Heart left ventricle (tissue), 16 donors: ENCODE data around the gene ANKDD1B. TPM values are rescaled to one million over a fixed set of nuclear protein-coding genes. Genes with fewer than 3 reads are reported as not detected.

Source experiments
- ATAC-seq, 4 donors: fragments of 200-7000 bp; cut with Tn5 transposase; one replicate each; pipeline ENCODE4 v1.9.1; 2020 to 2022; ENCODE audit warnings: moderate library complexity in 4 of 4, mild to moderate bottlenecking in 3 of 4, moderate number of reproducible peaks in 1 of 4
- DNase-seq, 5 donors: peaks; one replicate each; pipeline ENCODE4 v3.0.0-alpha.2; 2020
- H3K27ac ChIP-seq, 12 donors: fragments of 200-600 bp; sonication (generic) in 4 of 12; one replicate each; pipeline versions ENCODE4 v1.5.0 to v1.8.0; 2016 to 2022; ENCODE audit warnings: mild to moderate bottlenecking in 2 of 12
- H3K27me3 ChIP-seq, 9 donors: fragments of 200-600 bp; sonication (generic) in 2 of 9; one replicate each; pipeline versions ENCODE4 v1.5.1 to v1.8.0; 2016 to 2022; ENCODE audit warnings: mild to moderate bottlenecking in 3 of 9
- H3K36me3 ChIP-seq, 9 donors: fragments of 200-600 bp; sonication (generic) in 2 of 9; one replicate each; pipeline versions ENCODE4 v1.5.0 to v1.8.0; 2018 to 2022; ENCODE audit warnings: mild to moderate bottlenecking in 2 of 9
- H3K4me1 ChIP-seq, 12 donors: fragments of 200-600 bp; sonication (generic) in 4 of 12; one replicate each; pipeline versions ENCODE4 v1.5.0 to v1.8.0; 2016 to 2022; ENCODE audit warnings: mild to moderate bottlenecking in 3 of 12
- H3K4me3 ChIP-seq, 12 donors: fragments of 200-600 bp; sonication (generic) in 4 of 12; one replicate each; pipeline versions ENCODE4 v1.5.0 to v1.8.0; 2017 to 2022; ENCODE audit warnings: mild to moderate bottlenecking in 9 of 12, moderate library complexity in 4 of 12
- H3K9me3 ChIP-seq, 12 donors: fragments of 200-600 bp; sonication (generic) in 4 of 12; one replicate each; pipeline versions ENCODE4 v1.5.0 to v1.8.0; 2016 to 2022; ENCODE audit warnings: mild to moderate bottlenecking in 1 of 12
- POLR2A ChIP-seq, 2 donors: fragments of 450-650 bp; IDR thresholded peaks; one replicate each; pipeline ENCODE4 v1.6.1; 2017; ENCODE audit warnings: antibody characterized with exemption in 2 of 2, mild to moderate bottlenecking in 2 of 2, moderate library complexity in 2 of 2
- WGBS, 4 donors: extraction: QIAGEN DNeasy Blood & Tissue Kit in 2 of 4; methylation state at CpG; one replicate each; pipeline versions ENCODE4 v1.1.5 to v1.1.7; 2013 to 2018; 5-methylcytosine and 5-hydroxymethylcytosine counted together
- intact Hi-C, 10 donors: fragments of 100-400 bp; cut with DNase I; formaldehyde crosslinking; loops; one replicate each; pipeline versions ENCODE4 v1.11.1 to v1.14.2; 2022
- polyA plus RNA-seq, 2 donors: library from polyadenylated mRNA; stranded (reverse); fragments of 200-250 nt; gene quantifications; one replicate each; pipeline ENCODE4 v1.2.3, GENCODE V29; 2013
- total RNA-seq, 9 donors: library from RNA; depleted of rRNA in 2 of 9; stranded (reverse); fragments of >200 nt in 2 of 9; fragmentation: NEBNext Ultra II Directional in 3 of 9; extraction: Animal tissue kit (Norgen Biotek cat#: 25700) in 3 of 9; gene quantifications; one replicate each; pipeline versions ENCODE4 v1.1.0 to v1.2.4, GENCODE V29; 2016 to 2023
- TF ChIP-seq, protein P1 (sequence below), 12 donors: fragments of 200-600 bp; sonication (generic) in 4 of 12; IDR thresholded peaks; one replicate each; pipeline versions ENCODE4 v1.5.0 to v1.8.0; 2018 to 2022; ENCODE audit warnings: antibody characterized with exemption in 12 of 12, mild to moderate bottlenecking in 5 of 12
- donor health status: ischemic (EF 13 %, LVEDD 7.1; RV severe dilation, severe dysfunction).
- donor health status: healthy with polysubstance abuse.
- donor health status: DM: no; HTN: yes; CAD: no.
- donor health status: DM: no; HTN: no; CAD: no.
- donor health status: ischemic (EF 25% LVEDD 6.9; RV normal size, moderate dysfunction).
- donor health status: ischemic (EF 25% LVEDD 5.7; RV mildly dilated, moderate dysfunction).
- donor health status: healthy.
- donor health status: DM: yes; HTN: yes; CAD: no.
- donor health status: ischemic (EF 35%, LVEDD 5.7; RV mildly dilated, moderate dysfunction).
- donor health status: nonischemic (EF 11% LVEDD 7.7; RV severe dilation, severe dysfunction).
- donor health status: DM: yes; HTN: yes; CAD: no.
- donor health status: PGD.
- donor health status: ischemic (EF 29% LVEDD 5.4; RV normal size, mild dysfunction).
- donor health status: nonischemic (EF 23%, LVEDD 6.1; RV moderate dilation, normal function).

Gene ANKDD1B
- total and polyA plus RNA-seq, 11 donors: 0.10 to 0.61 (median 0.32) TPM; not detected in 7

DNA sequence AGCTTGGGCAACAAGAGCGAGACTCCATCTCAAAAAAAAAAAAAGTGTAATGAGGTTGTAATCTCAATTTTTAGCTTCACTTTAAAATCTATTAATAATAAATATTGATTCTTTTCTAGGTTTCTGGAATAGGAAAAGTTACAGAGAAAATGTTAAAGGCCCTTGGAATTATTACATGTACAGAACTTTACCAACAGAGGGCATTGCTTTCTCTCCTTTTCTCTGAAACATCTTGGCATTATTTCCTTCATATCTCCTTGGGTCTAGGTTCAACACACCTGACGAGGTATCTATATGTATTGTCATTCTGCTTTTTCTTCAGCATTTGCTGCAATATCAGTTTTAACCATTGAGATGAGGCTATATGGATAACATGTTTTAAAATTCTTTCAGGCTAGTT, 26.6 kb upstream of the ANKDD1B start:
- 87 to 96% (median 94%) methylated on average over 2 of the region's 2 CpGs for WGBS, 4 donors
- H3K4me3 ChIP-seq: no peak overlapping the region
- H3K9me3 ChIP-seq: no peaks in the 10 kb centered on the region
- DNase-seq: no peak
- no peaks in the 10 kb centered on the region for H3K27me3 ChIP-seq
- H3K36me3 ChIP-seq: peaks cover 0 to 81% (median 48%) of the 10 kb centered on the region in 9 donors
- intact Hi-C loops: loop anchor here in 2 of 10 donors (1.0 to 10.0 kb wide), 2 partner anchors 90 to 97 kb away; no protein-coding TSS in a partner anchor
- no peak for ATAC-seq
- TF ChIP-seq POLR2A (IDR thresholded peaks at IDR 0.05): no peak
- TF ChIP-seq, protein P1, sequence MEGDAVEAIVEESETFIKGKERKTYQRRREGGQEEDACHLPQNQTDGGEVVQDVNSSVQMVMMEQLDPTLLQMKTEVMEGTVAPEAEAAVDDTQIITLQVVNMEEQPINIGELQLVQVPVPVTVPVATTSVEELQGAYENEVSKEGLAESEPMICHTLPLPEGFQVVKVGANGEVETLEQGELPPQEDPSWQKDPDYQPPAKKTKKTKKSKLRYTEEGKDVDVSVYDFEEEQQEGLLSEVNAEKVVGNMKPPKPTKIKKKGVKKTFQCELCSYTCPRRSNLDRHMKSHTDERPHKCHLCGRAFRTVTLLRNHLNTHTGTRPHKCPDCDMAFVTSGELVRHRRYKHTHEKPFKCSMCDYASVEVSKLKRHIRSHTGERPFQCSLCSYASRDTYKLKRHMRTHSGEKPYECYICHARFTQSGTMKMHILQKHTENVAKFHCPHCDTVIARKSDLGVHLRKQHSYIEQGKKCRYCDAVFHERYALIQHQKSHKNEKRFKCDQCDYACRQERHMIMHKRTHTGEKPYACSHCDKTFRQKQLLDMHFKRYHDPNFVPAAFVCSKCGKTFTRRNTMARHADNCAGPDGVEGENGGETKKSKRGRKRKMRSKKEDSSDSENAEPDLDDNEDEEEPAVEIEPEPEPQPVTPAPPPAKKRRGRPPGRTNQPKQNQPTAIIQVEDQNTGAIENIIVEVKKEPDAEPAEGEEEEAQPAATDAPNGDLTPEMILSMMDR (IDR thresholded peaks at IDR 0.05): peak in 3 of 12 donors; percentile 13 to 30 (median 20)
- peaks cover 0 to 7% (median 0%) of the 10 kb centered on the region in 12 donors for H3K4me1 ChIP-seq
- H3K27ac ChIP-seq: no peak overlapping the region

DNA sequence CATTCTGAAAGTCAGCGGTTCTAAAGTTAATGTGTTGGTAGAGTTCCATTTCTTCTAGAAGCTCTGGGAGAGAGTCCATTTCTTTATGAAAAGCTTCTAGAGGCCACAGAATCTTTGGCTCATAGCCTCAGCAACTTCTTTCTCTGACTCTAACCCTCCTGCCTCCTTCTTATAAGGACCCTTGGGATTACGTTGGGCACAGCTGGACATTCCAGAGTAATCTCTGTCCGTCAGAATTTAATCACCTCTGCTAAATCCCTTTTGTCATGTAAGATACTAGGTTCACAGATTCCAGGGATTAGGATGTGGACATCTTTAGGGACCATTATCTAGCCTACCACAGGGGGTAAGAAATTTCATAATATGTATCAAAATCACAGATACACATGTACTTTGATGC, 22.6 kb upstream of the ANKDD1B start:
- Histone ChIP-seq H3K36me3 (peaks cover 0 to 82% (median 60%) of the 10 kb centered on the region in 9 donors), H3K4me1 (no peaks in the 10 kb centered on the region), H3K27me3 (no peaks in the 10 kb centered on the region), H3K27ac (no peak overlapping the region), H3K4me3 (no peak overlapping the region), H3K9me3 (no peaks in the 10 kb centered on the region)
- 77 to 89% (median 82%) methylated on average over 3 of the region's 3 CpGs for WGBS, 4 donors
- TF ChIP-seq, protein P1 (IDR thresholded peaks at IDR 0.05): no peak
- TF ChIP-seq POLR2A (IDR thresholded peaks at IDR 0.05): no peak
- DNase-seq (no peak), ATAC-seq (no peak)
- intact Hi-C loops: loop anchor here in 1 of 10 donors (10.0 kb wide), 1 partner anchor 86 kb away; no protein-coding TSS in a partner anchor

DNA sequence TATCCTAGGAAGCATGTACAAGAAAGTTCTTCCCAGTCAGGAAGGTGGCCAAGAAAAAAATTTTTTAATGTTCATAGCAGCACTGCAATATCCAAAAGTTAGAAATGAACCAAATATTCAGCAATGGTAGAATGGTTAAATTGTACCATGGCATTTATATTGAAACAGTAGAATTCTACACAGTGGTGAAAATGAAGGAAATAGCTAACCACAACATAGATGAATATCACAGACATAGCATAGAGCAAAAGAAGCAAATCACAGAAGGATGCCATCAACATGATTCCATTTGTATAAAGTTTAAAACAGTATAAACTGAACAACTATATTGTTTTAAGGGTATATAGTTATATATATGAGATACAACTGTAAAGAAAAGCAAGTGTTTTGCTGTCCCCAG, 10.7 kb upstream of the ANKDD1B start:
- Histone ChIP-seq H3K36me3 (peaks cover 0 to 85% (median 43%) of the 10 kb centered on the region in 9 donors), H3K27me3 (no peaks in the 10 kb centered on the region), H3K4me1 (peaks cover 0 to 13% (median 3%) of the 10 kb centered on the region in 12 donors), H3K27ac (no peak overlapping the region), H3K9me3 (no peaks in the 10 kb centered on the region), H3K4me3 (no peak overlapping the region)
- DNase-seq (no peak), ATAC-seq (no peak)
- no peak for TF ChIP-seq POLR2A (IDR thresholded peaks at IDR 0.05)
- TF ChIP-seq, protein P1 (IDR thresholded peaks at IDR 0.05): no peak
- intact Hi-C loops: loop anchor here in 1 of 10 donors (10.0 kb wide), 1 partner anchor 64 kb away; no protein-coding TSS in a partner anchor

DNA sequence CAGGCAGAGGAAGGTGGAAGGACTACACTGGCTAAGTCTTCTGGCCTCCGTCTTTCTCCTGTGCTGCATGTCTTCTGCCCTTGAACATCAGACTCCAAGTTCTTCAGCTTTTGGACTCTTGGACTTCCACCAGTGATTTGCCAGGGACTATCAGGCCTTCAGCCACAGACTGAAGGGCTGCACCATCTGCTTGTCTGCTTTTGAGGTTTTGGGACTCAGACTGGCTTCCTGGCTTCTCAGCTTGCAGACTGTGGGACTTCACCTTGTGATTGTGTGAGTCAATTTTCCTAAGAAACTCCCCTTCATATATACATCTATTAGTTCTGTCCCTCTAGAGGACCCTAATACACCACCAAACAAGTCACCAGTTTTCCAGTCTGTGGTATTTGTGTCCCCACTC, 9.7 kb upstream of the ANKDD1B start:
- TF ChIP-seq POLR2A (IDR thresholded peaks at IDR 0.05): no peak
- TF ChIP-seq, protein P1 (IDR thresholded peaks at IDR 0.05): no peak
- Histone ChIP-seq H3K9me3 (no peaks in the 10 kb centered on the region), H3K4me1 (peaks cover 0 to 13% (median 3%) of the 10 kb centered on the region in 12 donors), H3K36me3 (peaks cover 0 to 75% (median 35%) of the 10 kb centered on the region in 9 donors), H3K4me3 (no peak overlapping the region), H3K27ac (no peak overlapping the region), H3K27me3 (no peaks in the 10 kb centered on the region)
- intact Hi-C loops: loop anchor here in 1 of 10 donors (10.0 kb wide), 1 partner anchor 63 kb away; no protein-coding TSS in a partner anchor
- DNase-seq (no peak), ATAC-seq (no peak)
- 93 to 100% (median 94%) methylated on average over 1 of the region's 1 CpG for WGBS, 4 donors
